A673 (cell line): Measurements from ENCODE around the gene KCTD5.
"Not testable (repeated sequence)": the region's sequence is repeated elsewhere in the genome, so short reads cannot be mapped to it uniquely, and the experiment has no call there.

Experiments used
- EZH2 ChIP-seq: fragments of 200-600 bp; sonication (generic); IDR thresholded peaks from 2 replicates; pipeline ENCODE4 v1.6.1; 2017; ENCODE audit warnings: borderline replicate concordance, low read depth, mild to moderate bottlenecking, mixed read lengths, antibody characterized with exemption, low read length; ENCODE audit not compliant: poor library complexity, severe bottlenecking
- TF ChIP-seq, protein P1 (sequence below): fragments of 300-800, 200-600 bp; sonication (generic); conservative IDR thresholded peaks from 2 replicates; pipeline ENCODE4 v1.5.1; 2017; ENCODE audit warnings: low read depth, mild to moderate bottlenecking, antibody characterized with exemption, low read length, moderate library complexity, mixed read lengths

DNA sequence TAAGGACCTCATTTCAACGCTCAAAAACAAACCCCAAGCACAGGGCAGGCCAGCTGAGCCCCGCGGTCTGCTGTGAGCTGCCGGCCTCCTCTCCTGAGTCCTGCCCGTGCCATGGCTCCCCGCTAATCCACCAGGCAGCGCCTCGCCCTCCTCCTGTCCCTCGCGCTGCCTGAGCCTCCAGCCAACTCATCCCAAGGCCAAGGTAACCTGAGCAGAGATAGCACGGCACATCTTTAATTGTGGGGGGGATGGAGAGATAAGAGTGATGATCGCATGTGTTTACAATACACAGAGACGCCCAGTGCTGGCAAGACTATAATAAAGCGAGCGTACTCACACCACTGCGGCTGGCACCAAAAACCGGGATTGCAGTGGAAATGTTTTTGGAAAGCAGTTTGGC, 39.8 kb upstream of the KCTD5 start:
- TF ChIP-seq, protein P1, sequence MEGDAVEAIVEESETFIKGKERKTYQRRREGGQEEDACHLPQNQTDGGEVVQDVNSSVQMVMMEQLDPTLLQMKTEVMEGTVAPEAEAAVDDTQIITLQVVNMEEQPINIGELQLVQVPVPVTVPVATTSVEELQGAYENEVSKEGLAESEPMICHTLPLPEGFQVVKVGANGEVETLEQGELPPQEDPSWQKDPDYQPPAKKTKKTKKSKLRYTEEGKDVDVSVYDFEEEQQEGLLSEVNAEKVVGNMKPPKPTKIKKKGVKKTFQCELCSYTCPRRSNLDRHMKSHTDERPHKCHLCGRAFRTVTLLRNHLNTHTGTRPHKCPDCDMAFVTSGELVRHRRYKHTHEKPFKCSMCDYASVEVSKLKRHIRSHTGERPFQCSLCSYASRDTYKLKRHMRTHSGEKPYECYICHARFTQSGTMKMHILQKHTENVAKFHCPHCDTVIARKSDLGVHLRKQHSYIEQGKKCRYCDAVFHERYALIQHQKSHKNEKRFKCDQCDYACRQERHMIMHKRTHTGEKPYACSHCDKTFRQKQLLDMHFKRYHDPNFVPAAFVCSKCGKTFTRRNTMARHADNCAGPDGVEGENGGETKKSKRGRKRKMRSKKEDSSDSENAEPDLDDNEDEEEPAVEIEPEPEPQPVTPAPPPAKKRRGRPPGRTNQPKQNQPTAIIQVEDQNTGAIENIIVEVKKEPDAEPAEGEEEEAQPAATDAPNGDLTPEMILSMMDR = not testable (repeated sequence)
- TF ChIP-seq EZH2 = not testable (repeated sequence)
